Loucy (cell line): Measurements from ENCODE around the gene ENOX1.

Source experiments
- H2AFZ ChIP-seq: fragments of 200-600 bp; sonication (generic); 2 replicates; pipeline ENCODE4 v1.6.0; 2016; ENCODE audit warnings: antibody characterized with exemption, mild to moderate bottlenecking, low read length, moderate library complexity
- H3F3A ChIP-seq: fragments of 200-600 bp; 2 replicates; pipeline ENCODE4 v1.6.0; 2016; ENCODE audit warnings: antibody characterized with exemption, low read depth, mild to moderate bottlenecking
- H3K27me3 ChIP-seq: fragments of 200-600 bp; sonication (generic); 2 replicates; pipeline ENCODE4 v1.6.1; 2014; ENCODE audit warnings: low read length, mild to moderate bottlenecking; ENCODE audit not compliant: insufficient read depth, poor library complexity, severe bottlenecking
- H3K36me3 ChIP-seq: fragments of 200-600 bp; sonication (generic); 2 replicates; pipeline ENCODE4 v1.6.1; 2016; ENCODE audit warnings: low read length; ENCODE audit not compliant: insufficient read depth
- H3K4me1 ChIP-seq: fragments of 200-600 bp; sonication (generic); 2 replicates; pipeline ENCODE4 v1.5.1; 2014; ENCODE audit warnings: low read length, mild to moderate bottlenecking; ENCODE audit not compliant: insufficient read depth, poor library complexity, severe bottlenecking
- H3K4me2 ChIP-seq: fragments of 200-600 bp; sonication (generic); 2 replicates; pipeline ENCODE4 v1.6.0; 2014; ENCODE audit warnings: antibody characterized with exemption, low read length, low read depth, mild to moderate bottlenecking; ENCODE audit not compliant: poor library complexity, severe bottlenecking
- H3K4me3 ChIP-seq: fragments of 200-600 bp; sonication (generic); 2 replicates; pipeline ENCODE4 v1.5.1; 2014; ENCODE audit warnings: low read length, mild to moderate bottlenecking, mixed read lengths; ENCODE audit not compliant: poor library complexity, severe bottlenecking
- H3K79me2 ChIP-seq: fragments of 200-600 bp; sonication (generic); 2 replicates; pipeline ENCODE4 v1.6.1; 2014; ENCODE audit warnings: low read length; ENCODE audit not compliant: insufficient read depth
- H3K9ac ChIP-seq: fragments of 200-600 bp; sonication (generic); 2 replicates; pipeline ENCODE4 v1.6.0; 2014; ENCODE audit warnings: mild to moderate bottlenecking, low read depth, low read length, moderate library complexity; ENCODE audit not compliant: poor library complexity, severe bottlenecking
- H3K9me2 ChIP-seq: fragments of 200-600 bp; sonication (generic); replicated peaks from 2 replicates; pipeline ENCODE4 v1.6.1; 2016; ENCODE audit warnings: low read depth, low read length, mixed read lengths
- H3K9me3 ChIP-seq: fragments of 200-600 bp; sonication (generic); 2 replicates; pipeline ENCODE4 v1.6.1; 2014; ENCODE audit warnings: mild to moderate bottlenecking, antibody characterized with exemption, low read length, low read depth; ENCODE audit not compliant: insufficient read depth
- H4K20me1 ChIP-seq: fragments of 200-600 bp; sonication (generic); 2 replicates; pipeline ENCODE4 v1.6.0; 2014; ENCODE audit warnings: antibody characterized with exemption, low read length, mild to moderate bottlenecking; ENCODE audit not compliant: insufficient read depth, poor library complexity, severe bottlenecking
- CTCF ChIP-seq: fragments of 200-600 bp; sonication (generic); conservative IDR thresholded peaks from 2 replicates; pipeline ENCODE4 v1.5.1; 2014; ENCODE audit warnings: mild to moderate bottlenecking, antibody characterized with exemption, low read length
- EZH2phosphoT487 ChIP-seq: fragments of 200-600 bp; IDR thresholded peaks from 2 replicates; pipeline ENCODE4 v1.6.1; 2018; ENCODE audit warnings: antibody characterized with exemption, mild to moderate bottlenecking, moderate library complexity, borderline replicate concordance

Gene ENOX1

GRCh38 chr13:43614063-43614462 is 172.7 kb downstream of the ENOX1 start:
- Histone ChIP-seq H4K20me1 (no peaks in the 10 kb centered on the region), H3K4me2 (no peak overlapping the region), H3F3A (0 out of 2 replicates have a peak, but pooled peaks cover under 1% of the 10 kb centered on the region), H3K4me1 (no peaks in the 10 kb centered on the region), H2AFZ (no peak overlapping the region), H3K9me3 (no peaks in the 10 kb centered on the region), H3K9me2 (no peaks in the 10 kb centered on the region), H3K9ac (no peak overlapping the region), H3K36me3 (no peaks in the 10 kb centered on the region), H3K27me3 (no peaks in the 10 kb centered on the region), H3K4me3 (no peak overlapping the region), H3K79me2 (no peaks in the 10 kb centered on the region)
- TF ChIP-seq EZH2phosphoT487: no peak
- no peak for TF ChIP-seq CTCF

- H3K4me1 ChIP-seq: no peaks in the 10 kb centered on the region
- no peaks in the 10 kb centered on the region for H3K9me2 ChIP-seq
- no peak overlapping the region for H3K4me3 ChIP-seq
- H2AFZ ChIP-seq: no peak overlapping the region
- H3K36me3 ChIP-seq: no peaks in the 10 kb centered on the region
- H3K9ac ChIP-seq: no peak overlapping the region
- H3K9me3 ChIP-seq: no peaks in the 10 kb centered on the region
- TF ChIP-seq EZH2phosphoT487 (no peak), CTCF (no peak)
- H3F3A ChIP-seq: 0 out of 2 replicates have a peak, but pooled peaks cover 3% of the 10 kb centered on the region
- H3K27me3 ChIP-seq: no peaks in the 10 kb centered on the region
- H3K4me2 ChIP-seq: no peak overlapping the region
- H3K79me2 ChIP-seq: no peaks in the 10 kb centered on the region
- no peaks in the 10 kb centered on the region for H4K20me1 ChIP-seq
Observed at GRCh38 chr13:43611281-43612273, 175.2 kb downstream of the ENOX1 start.

- Histone ChIP-seq H3K9me3 (peaks cover 11% of the 10 kb centered on the region), H3F3A (0 out of 2 replicates have a peak, but pooled peaks cover 3% of the 10 kb centered on the region), H3K79me2 (no peaks in the 10 kb centered on the region), H2AFZ (no peak overlapping the region), H3K4me1 (no peaks in the 10 kb centered on the region), H3K4me2 (no peak overlapping the region), H4K20me1 (no peaks in the 10 kb centered on the region), H3K4me3 (no peak overlapping the region), H3K9me2 (no peaks in the 10 kb centered on the region), H3K36me3 (no peaks in the 10 kb centered on the region), H3K27me3 (no peaks in the 10 kb centered on the region), H3K9ac (no peak overlapping the region)
- TF ChIP-seq CTCF (no peak), EZH2phosphoT487 (no peak)
Observed at GRCh38 chr13:43608400-43609137, 178.2 kb downstream of the ENOX1 start.
